K562 (cell line): ENCODE results near the gene NOSIP. TPM values are rescaled to one million over a fixed set of nuclear protein-coding genes. Genes with fewer than 3 reads are reported as not detected.

ENCODE experiments used
- ARID3A ChIP-seq: IDR thresholded peaks from 2 replicates; pipeline ENCODE4 v1.6.1; 2012; ENCODE audit warnings: low read depth, low read length, improper control_type of control experiment, borderline replicate concordance
- CTBP1 ChIP-seq: fragments of 450-650 bp; IDR thresholded peaks from 2 replicates; pipeline ENCODE4 v1.6.1; 2016; ENCODE audit warnings: borderline replicate concordance
- CTCF ChIP-seq, 3 experiments: IDR thresholded peaks in 2 of 3; conservative IDR thresholded peaks in 1 of 3; 2 replicates each; pipeline ENCODE4 v1.5.1; 2011 to 2012; ENCODE audit warnings: low read length in 3 of 3, mild to moderate bottlenecking in 3 of 3, control low read depth in 2 of 3, improper control_type of control experiment in 1 of 3, inconsistent platforms in 1 of 3, low read depth in 1 of 3, mixed read lengths in 1 of 3, moderate library complexity in 1 of 3; ENCODE audit not compliant: insufficient read depth in 2 of 3
- ETS2 ChIP-seq: IDR thresholded peaks from 2 replicates; pipeline ENCODE4 v1.6.1; 2016; ENCODE audit warnings: borderline replicate concordance, missing genetic modification characterization, mild to moderate bottlenecking, moderate library complexity, missing compliant biosample characterization; ENCODE audit not compliant: poor library complexity, severe bottlenecking
- HNRNPH1 ChIP-seq: fragments of 200-400 bp; formaldehyde crosslinking; optimal IDR thresholded peaks from 2 replicates; pipeline ENCODE3; 2017; ENCODE audit warnings: low read depth, mild to moderate bottlenecking, low read length, moderate library complexity
- IRF9 ChIP-seq: fragments of 450-650 bp; IDR thresholded peaks from 2 replicates; pipeline ENCODE4 v1.6.1; 2016; ENCODE audit warnings: missing biosample characterization, missing genetic modification characterization
- KLF16 ChIP-seq: IDR thresholded peaks from 2 replicates; pipeline ENCODE4 v1.6.1; 2016; ENCODE audit warnings: antibody characterized with exemption
- MAFK ChIP-seq: IDR thresholded peaks from 2 replicates; pipeline ENCODE4 v1.6.1; 2011; ENCODE audit warnings: low read length, improper control_type of control experiment
- MAZ ChIP-seq, 2 experiments: fragments of 450-650 bp in 1 of 2; sonication (generic) in 1 of 2; formaldehyde crosslinking; IDR thresholded peaks in 1 of 2; conservative IDR thresholded peaks in 1 of 2; 2 replicates each; pipeline versions ENCODE4 v1.4.0 to v1.5.0; 2020; ENCODE audit warnings: mild to moderate bottlenecking in 1 of 2, missing genetic modification reagents in 1 of 2
- MEF2A ChIP-seq: IDR thresholded peaks from 2 replicates; pipeline ENCODE4 v1.6.1; 2011; ENCODE audit warnings: low read depth, mild to moderate bottlenecking, low read length, moderate library complexity; ENCODE audit not compliant: control insufficient read depth
- RB1 ChIP-seq: fragments of 450-650 bp; IDR thresholded peaks from 2 replicates; pipeline ENCODE4 v1.6.1; 2017; ENCODE audit warnings: low read depth, mild to moderate bottlenecking
- RERE ChIP-seq: sonication (generic); formaldehyde crosslinking; IDR thresholded peaks from 2 replicates; pipeline ENCODE4 v1.8.0; 2023; ENCODE audit warnings: missing genetic modification reagents, mild to moderate bottlenecking, borderline replicate concordance
- SREBF1 ChIP-seq: fragments of 150-350 bp; IDR thresholded peaks from 2 replicates; pipeline ENCODE4 v1.6.1; 2014; ENCODE audit warnings: antibody characterized with exemption, low read depth, low read length, borderline replicate concordance
- STAG1 ChIP-seq: sonication (generic); formaldehyde crosslinking; IDR thresholded peaks from 2 replicates; pipeline ENCODE4 v1.5.0; 2020; ENCODE audit warnings: missing genetic modification reagents, borderline replicate concordance
- ZNF146 ChIP-seq: IDR thresholded peaks from one replicate; pipeline ENCODE4 v1.6.1; 2018; ENCODE audit warnings: missing compliant biosample characterization; ENCODE audit not compliant: unreplicated experiment
- polyA plus RNA-seq, 8 experiments: library from polyadenylated mRNA; depleted of rRNA in 4 of 8; stranded (reverse) in 5 of 8; unstranded in 3 of 8; fragments of >200 nt; fragmentation: Nextera tagmentation in 2 of 8; fragmentation: Illumina TruSeq in 1 of 8; extraction: Ambion mirVana in 2 of 8; extraction: Trizol in 1 of 8; gene quantifications; 2 replicates each; pipeline versions ENCODE4 v1.2.1 to v1.2.3, GENCODE V29; 2011 to 2014; ENCODE audit warnings: inconsistent platforms in 1 of 8, missing spikeins in 1 of 8
- total RNA-seq, 7 experiments: library from RNA; depleted of rRNA in 6 of 7; stranded (reverse); fragments of >200 nt in 6 of 7; fragmentation: Illumina TruSeq in 2 of 7; extraction: Trizol in 2 of 7; gene quantifications; 2 replicates each; pipeline versions ENCODE4 v1.2.1 to v1.2.3, GENCODE V29; 2011 to 2021; ENCODE audit warnings: low replicate concordance in 1 of 7

Gene NOSIP
- total and polyA plus RNA-seq, 9 of the 15 experiments (the other 6 are each of a cell fraction or from before 2014, with no cell fraction given) = 14.4 to 153 (median 79.9) TPM

GRCh38 chr19:49580264-49581006, at the start of gene NOSIP (continued):
- TF ChIP-seq CTCF (IDR thresholded peaks at IDR 0.05 in 2 of 3, conservative IDR thresholded peaks at IDR 0.05 in 1 of 3; ENCODE audit: insufficient read depth in 2 of 3, low read depth in 1 of 3, low read length in 3 of 3) = 0 out of 6 replicates have a peak, but pooled peaks of 1 of the 3 experiments have one; percentile 13
- no peak for TF ChIP-seq IRF9 (tag)
- peak; percentile 4; the same call in 1 of the 2 replicates for TF ChIP-seq MEF2A
- TF ChIP-seq ARID3A = no peak
- TF ChIP-seq CTBP1 = peak; percentile 84
- TF ChIP-seq HNRNPH1 = no peak
- no peak for TF ChIP-seq ETS2 (tag)
- TF ChIP-seq STAG1 (CRISPR knock-in tag) = no peak
- peak; percentile 32 to 84; a peak in 2 of 4 replicates for TF ChIP-seq MAZ (CRISPR knock-in tag; conservative IDR thresholded peaks at IDR 0.05 in 1 of 2, IDR thresholded peaks at IDR 0.05 in 1 of 2)
- TF ChIP-seq ZNF146 = no peak
- no peak for TF ChIP-seq KLF16
- peak; percentile 89 for TF ChIP-seq RB1
- 0 out of 2 replicates have a peak, but pooled peaks have one; percentile 32 for TF ChIP-seq RERE
- no peak for TF ChIP-seq SREBF1
- peak; percentile 61; the same call in 1 of the 2 replicates for TF ChIP-seq MAFK
